Cardiac muscle cell (in vitro differentiated cells and primary cell): ENCODE results near the gene USP2. TPM values are rescaled to one million over a fixed set of nuclear protein-coding genes. Genes with fewer than 3 reads are reported as not detected.
A peak's percentile ranks its signal among the peaks of the same experiment; 100 is the strongest.

Experiments
- DNase-seq, 2 donors: peaks; one replicate each; pipeline versions ENCODE4 v3.0.0 to v3.0.0-alpha.2; 2010 to 2017; ENCODE audit warnings: low read depth in 1 of 2, low spot score in 1 of 2
- H3K27ac ChIP-seq: fragments of 200-600 bp; sonication (generic); 2 replicates; pipeline ENCODE4 v1.5.1; 2016
- H3K27me3 ChIP-seq: fragments of 200-600 bp; sonication (generic); 2 replicates; pipeline ENCODE4 v1.6.0; 2016; ENCODE audit warnings: control low read depth
- H3K36me3 ChIP-seq: fragments of 200-600 bp; sonication (generic); 2 replicates; pipeline ENCODE4 v1.5.1; 2016; ENCODE audit warnings: control low read depth
- H3K4me1 ChIP-seq: fragments of 200-600 bp; sonication (generic); 2 replicates; pipeline ENCODE4 v1.8.1; 2017; ENCODE audit warnings: low read depth, mild to moderate bottlenecking, mixed run types
- H3K4me3 ChIP-seq: fragments of 200-600 bp; sonication (generic); 2 replicates; pipeline ENCODE4 v1.5.1; 2016; ENCODE audit warnings: mild to moderate bottlenecking
- H3K9me3 ChIP-seq: fragments of 200-600 bp; sonication (generic); 2 replicates; pipeline ENCODE4 v1.5.1; 2017; ENCODE audit warnings: low read depth, mild to moderate bottlenecking, control low read depth
- CTCF ChIP-seq: IDR thresholded peaks from 2 replicates; pipeline ENCODE4 v1.5.1; 2012; ENCODE audit warnings: low read depth, mild to moderate bottlenecking, low read length
- polyA plus RNA-seq: library from polyadenylated mRNA; unstranded; fragments of >200 nt; fragmentation: Nextera tagmentation; extraction: Ambion mirVana; gene quantifications from 2 replicates; pipeline ENCODE4 v1.2.1, GENCODE V29; 2016
- total RNA-seq: library from RNA; depleted of rRNA; stranded (reverse); fragments of >200 nt; gene quantifications from 2 replicates; pipeline ENCODE4 v1.2.3, GENCODE V29; 2016

USP2 gene
- total and polyA plus RNA-seq, 2 experiments from 2014 or later = 36.5 to 39.0 TPM

- no peak for TF ChIP-seq CTCF
- Histone ChIP-seq H3K27ac (peak overlapping the region; percentile 98), H3K4me1 (peaks cover 47% of the 10 kb centered on the region), H3K4me3 (peak overlapping the region; percentile 69), H3K36me3 (peaks cover 15% of the 10 kb centered on the region), H3K9me3 (no peaks in the 10 kb centered on the region), H3K27me3 (no peaks in the 10 kb centered on the region)
- no peak for DNase-seq
These were observed 18.2 kb downstream of the USP2 start for GRCh38 chr11:119363081-119363850.

- no peaks in the 10 kb centered on the region for H3K9me3 ChIP-seq
- H3K36me3 ChIP-seq = peaks cover 19% of the 10 kb centered on the region
- H3K4me1 ChIP-seq = peaks cover 45% of the 10 kb centered on the region
- H3K27me3 ChIP-seq = no peaks in the 10 kb centered on the region
- TF ChIP-seq CTCF = no peak
- peak overlapping the region; percentile 69 for H3K4me3 ChIP-seq
- DNase-seq = no peak
- peak overlapping the region; percentile 98 for H3K27ac ChIP-seq
These were observed 18.8 kb downstream of the USP2 start for GRCh38 chr11:119362741-119363080.

GRCh38 chr11:119361941-119362725 lies 19.4 kb downstream of the USP2 start:
- no peaks in the 10 kb centered on the region for H3K9me3 ChIP-seq
- H3K4me3 ChIP-seq = peak overlapping the region; percentile 69
- H3K27me3 ChIP-seq = no peaks in the 10 kb centered on the region
- H3K36me3 ChIP-seq = peaks cover 23% of the 10 kb centered on the region
- DNase-seq = no peak
- peak overlapping the region; percentile 98 for H3K27ac ChIP-seq
- TF ChIP-seq CTCF = no peak
- peaks cover 45% of the 10 kb centered on the region for H3K4me1 ChIP-seq

- H3K4me1 ChIP-seq = peaks cover 51% of the 10 kb centered on the region
- H3K9me3 ChIP-seq = no peaks in the 10 kb centered on the region
- peak overlapping the region; percentile 69 for H3K4me3 ChIP-seq
- DNase-seq = peak; percentile 58 to 87
- TF ChIP-seq CTCF = no peak
- H3K27ac ChIP-seq = peak overlapping the region; percentile 98
- peaks cover 27% of the 10 kb centered on the region for H3K36me3 ChIP-seq
- H3K27me3 ChIP-seq = no peaks in the 10 kb centered on the region
These were observed 20.3 kb downstream of the USP2 start for GRCh38 chr11:119361056-119361787.

GRCh38 chr11:119359365-119360214 lies 21.9 kb downstream of the USP2 start:
- Histone ChIP-seq H3K9me3 (no peaks in the 10 kb centered on the region), H3K27ac (peak overlapping the region; percentile 98), H3K4me1 (peaks cover 40% of the 10 kb centered on the region), H3K27me3 (no peaks in the 10 kb centered on the region), H3K36me3 (peaks cover 34% of the 10 kb centered on the region), H3K4me3 (no peak overlapping the region)
- no peak for DNase-seq
- no peak for TF ChIP-seq CTCF
